Measurements from ENCODE around the gene RYR2. TPM values are rescaled to one million over a fixed set of nuclear protein-coding genes. Genes with fewer than 3 reads are reported as not detected.

Gene RYR2
- total RNA-seq, 1 experiment from 2014 or later, result 3.4 TPM

- no peak overlapping the region for H2BK15ac ChIP-seq (ENCODE audit: low read depth, low read length)
- H3K18ac ChIP-seq (ENCODE audit: insufficient read length, low read depth, low read length), result no peak overlapping the region
- H3K27me3 Mint-ChIP-seq (ENCODE audit: low read depth), result no peaks in the 10 kb centered on the region
- no peak overlapping the region for H2AFZ ChIP-seq (ENCODE audit: low read length)
- H3K4me3 Mint-ChIP-seq, result no peak overlapping the region
- H3K27ac Mint-ChIP-seq, result no peak overlapping the region; a peak in 1 of 7 replicates
- H4K5ac ChIP-seq (ENCODE audit: insufficient read length, low read depth, low read length), result no peak overlapping the region
- H2BK120ac ChIP-seq (ENCODE audit: low read depth, low read length, poor library complexity, severe bottlenecking), result no peak overlapping the region
- H3K9me3 Mint-ChIP-seq, result peaks cover 36% of the 10 kb centered on the region in 2 experiments
- no peak overlapping the region for H3K27ac ChIP-seq (ENCODE audit: insufficient read length, low read depth, low read length)
- H3K4ac ChIP-seq (ENCODE audit: low read depth, low read length), result no peak overlapping the region
- H3K4me1 Mint-ChIP-seq, result peaks cover 27 to 31% of the 10 kb centered on the region in 2 experiments
- no peak overlapping the region for H4K91ac ChIP-seq (ENCODE audit: insufficient read length, low read depth, low read length)
- H2AK5ac ChIP-seq (ENCODE audit: insufficient read length, low read length), result no peak overlapping the region
- no peak overlapping the region for H2BK12ac ChIP-seq (ENCODE audit: insufficient read length, low read depth, low read length)
- no peak overlapping the region for H2BK5ac ChIP-seq (ENCODE audit: insufficient read length, low read length)
- H3K27me3 ChIP-seq (ENCODE audit: insufficient read depth, low read length), result no peaks in the 10 kb centered on the region
- H3K79me1 ChIP-seq (ENCODE audit: insufficient read depth, low read depth, low read length, poor library complexity, severe bottlenecking), result no peaks in the 10 kb centered on the region
- H3K9me3 ChIP-seq (ENCODE audit: control insufficient read depth, low read depth, low read length), result no peaks in the 10 kb centered on the region
- TF ChIP-seq CTCF (conservative IDR thresholded peaks at IDR 0.05), result no peak
- no peak overlapping the region for H3T11ph ChIP-seq (ENCODE audit: low read length)
- peaks cover 2% of the 10 kb centered on the region for H3K4me1 ChIP-seq (ENCODE audit: insufficient read depth, low read length)
- H3K79me2 ChIP-seq (ENCODE audit: insufficient read depth, low read length), result no peaks in the 10 kb centered on the region
- no peak overlapping the region for H3K14ac ChIP-seq (ENCODE audit: insufficient read depth, low read length)
- DNase-seq, result no peak
- no CpG with 5 or more reads among the region's 4 CpGs for WGBS (ENCODE audit: extremely low coverage, insufficient read length, low lambda C conversion rate)
- H3K56ac ChIP-seq (ENCODE audit: insufficient read length, low read depth, low read length), result no peak overlapping the region
- no peaks in the 10 kb centered on the region for H3K23me2 ChIP-seq (ENCODE audit: insufficient read length, low read depth, low read length, poor library complexity, severe bottlenecking)
- no peak overlapping the region for H4K8ac ChIP-seq (replicated peaks; ENCODE audit: insufficient read length, low read depth, low read length)
- H2BK20ac ChIP-seq (ENCODE audit: low read depth, low read length, poor library complexity, severe bottlenecking), result no peak overlapping the region
- no peak overlapping the region for H3K23ac ChIP-seq (ENCODE audit: insufficient read length, low read depth, low read length)
- H3K9ac ChIP-seq (ENCODE audit: extremely low read depth, insufficient read length, low read length), result no peak overlapping the region
- H3K4me2 ChIP-seq (ENCODE audit: insufficient read depth, insufficient read length, low read length), result no peak overlapping the region
- H4K20me1 ChIP-seq (ENCODE audit: control insufficient read depth, insufficient read depth, insufficient read length), result no peaks in the 10 kb centered on the region
- H3K36me3 Mint-ChIP-seq (ENCODE audit: insufficient read depth in 1 of 3, low read depth in 3 of 3), result peaks cover 25 to 49% (median 47%) of the 10 kb centered on the region in 3 experiments
These were observed 356.8 kb downstream of the RYR2 start for GRCh38 chr1:237398751-237399150.
